Dermis blood vessel endothelial cell (primary cell): Measurements from ENCODE around the gene OR7A10. TPM values are rescaled to one million over a fixed set of nuclear protein-coding genes. Genes with fewer than 3 reads are reported as not detected.

Experiments used
- DNase-seq: peaks from one replicate; pipeline ENCODE4 v3.0.0; 2010
- total RNA-seq: library from RNA; depleted of rRNA; stranded (reverse); fragments of >200 nt; gene quantifications from 2 replicates; pipeline ENCODE4 v1.2.3, GENCODE V29; 2014

The OR7A10 gene
- total RNA-seq: not detected in 2 replicates

- DNase-seq: no peak
Observed at GRCh38 chr19:14848822-14849221, at the start of gene OR7A10. OR7A10 (minus strand) TSS chr19:14848922; CDS start chr19:14841877, 7,045 bp downstream.

DNA sequence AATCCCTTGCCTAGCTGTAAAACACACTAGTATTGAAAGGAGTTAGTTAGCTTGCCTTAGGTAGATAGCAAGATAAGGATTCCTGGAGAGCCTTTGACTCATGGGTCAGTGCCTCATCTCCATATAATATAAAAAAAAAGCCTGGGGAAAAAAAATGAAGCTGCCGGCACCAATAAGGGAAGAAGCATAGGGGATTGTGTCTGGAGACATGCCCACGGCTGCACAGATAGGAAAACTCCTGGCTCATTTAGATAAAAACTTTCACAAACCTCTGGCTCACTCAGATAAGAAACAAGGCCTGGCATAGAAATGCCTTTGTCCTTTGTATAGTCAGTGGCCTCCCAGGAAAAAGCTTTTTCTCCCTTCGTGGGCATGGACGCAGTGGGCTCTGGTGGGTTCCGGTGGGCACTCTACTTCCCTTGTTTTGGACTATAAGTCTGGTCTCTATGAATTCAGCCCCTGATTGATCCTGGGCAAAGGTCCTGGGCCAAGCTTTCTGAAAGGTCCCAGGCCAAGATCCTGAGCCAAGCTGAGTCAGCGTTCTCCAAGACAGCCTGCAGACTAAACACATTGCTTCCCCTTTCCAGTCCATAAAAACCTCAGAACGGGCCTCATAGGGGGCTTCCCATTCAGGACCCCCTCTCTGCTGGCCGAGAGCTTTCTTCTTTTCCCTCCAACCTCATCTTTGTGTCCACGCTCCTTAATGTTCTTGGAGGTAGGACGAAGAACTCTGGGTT, 42.1 kb upstream of the OR7A10 start:
- no peak for DNase-seq

DNA sequence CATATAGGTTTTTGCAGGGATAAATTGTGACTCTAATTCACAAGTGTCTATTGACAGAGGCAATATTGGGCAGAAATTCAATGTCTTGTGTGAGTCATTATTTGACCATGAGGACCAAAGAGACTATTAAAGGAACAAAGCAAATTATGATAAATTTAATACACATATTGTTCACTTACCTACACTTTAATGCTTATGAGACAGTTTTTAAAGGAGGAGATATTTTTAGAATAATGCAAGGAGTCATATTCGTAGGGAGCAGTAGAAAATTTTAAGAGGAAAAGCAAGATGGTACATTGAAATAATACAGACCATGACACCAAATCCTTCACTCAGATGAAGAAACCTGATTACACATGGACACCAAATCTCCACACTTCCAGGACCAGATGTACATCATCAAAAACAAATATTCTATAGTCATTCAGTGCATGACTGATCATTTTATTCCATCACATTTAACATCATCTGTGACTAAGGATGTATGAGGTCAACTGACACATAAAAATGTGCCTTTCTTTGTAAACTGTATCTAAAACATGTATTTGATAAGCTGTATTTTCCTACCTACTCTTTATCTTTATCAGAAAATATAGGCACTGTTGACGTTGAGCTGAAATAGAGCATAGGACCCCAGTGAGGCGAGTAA, 41.4 kb upstream of the OR7A10 start:
- DNase-seq: no peak

DNA sequence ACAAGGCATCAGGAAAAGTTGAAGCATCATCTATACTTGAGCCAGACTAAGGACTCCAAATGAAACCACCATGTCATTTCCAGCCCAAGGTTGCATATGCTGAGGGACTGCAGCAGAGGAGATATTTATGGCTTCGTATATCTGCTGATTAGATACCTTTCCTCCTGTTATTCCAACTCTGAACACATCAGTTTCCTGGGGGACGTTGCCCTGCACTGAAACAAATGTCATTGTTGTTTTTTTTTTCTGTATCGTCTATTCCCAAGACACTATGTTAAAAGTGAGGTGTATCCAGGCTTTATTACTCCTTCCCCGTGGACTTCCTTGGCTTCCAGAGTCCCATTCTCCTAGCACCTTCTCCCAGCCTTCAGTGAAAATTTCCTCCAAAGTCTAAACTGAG, 37.3 kb upstream of the OR7A10 start, which contains the start of gene OR7A17:
TSS of gene OR7A17 (minus strand) at position 101 of the 400 bp plus-strand sequence. CDS start 4,777 bp downstream, outside the sequence.
- no peak for DNase-seq

- DNase-seq: peak; percentile 35
Observed at GRCh38 chr19:14871619-14872230, 23.0 kb upstream of the OR7A10 start.

GRCh38 chr19:14868497-14868896, 19.8 kb upstream of the OR7A10 start:
- DNase-seq: no peak

- DNase-seq: no peak
Observed at GRCh38 chr19:14843578-14843977, 5.1 kb downstream of the OR7A10 start.

DNA sequence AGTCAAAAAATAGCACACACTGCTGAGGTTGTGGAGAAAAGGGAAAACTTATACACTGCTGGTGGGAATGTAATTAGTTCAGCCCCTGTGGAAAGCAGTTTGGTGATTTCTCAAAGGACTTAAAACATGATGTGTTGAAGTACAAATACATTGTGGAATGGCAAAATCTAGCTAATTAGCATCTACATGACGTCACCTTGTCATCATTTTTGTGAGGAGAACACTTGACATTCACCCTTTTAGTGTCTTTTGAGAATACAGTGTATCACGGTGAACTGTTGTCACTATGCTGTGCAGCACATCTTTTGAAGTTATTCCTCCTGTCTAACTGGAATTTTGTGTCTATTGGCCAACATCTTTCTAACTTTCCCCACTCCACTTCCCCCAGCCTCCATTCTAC, 5.6 kb downstream of the OR7A10 start:
- DNase-seq: no peak

DNA sequence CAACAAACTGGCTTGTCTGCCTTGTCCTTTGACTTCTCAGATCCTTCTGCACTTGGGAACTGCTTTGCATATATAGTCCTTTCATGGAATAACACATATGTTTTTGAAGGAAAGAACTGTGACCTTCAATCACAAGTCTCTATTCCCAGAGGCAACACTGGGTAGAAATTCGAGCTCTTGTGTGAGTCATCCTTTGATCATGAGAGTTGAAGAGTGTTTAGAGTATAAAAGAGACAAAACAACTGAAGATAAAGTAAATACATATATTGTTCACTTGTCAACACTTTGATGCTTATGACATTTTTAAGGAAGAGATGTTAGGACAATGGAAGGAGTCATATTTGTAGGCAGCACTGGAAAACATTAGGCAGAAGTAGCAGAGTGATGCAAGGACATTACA, 8.5 kb downstream of the OR7A10 start:
- no peak for DNase-seq

DNA sequence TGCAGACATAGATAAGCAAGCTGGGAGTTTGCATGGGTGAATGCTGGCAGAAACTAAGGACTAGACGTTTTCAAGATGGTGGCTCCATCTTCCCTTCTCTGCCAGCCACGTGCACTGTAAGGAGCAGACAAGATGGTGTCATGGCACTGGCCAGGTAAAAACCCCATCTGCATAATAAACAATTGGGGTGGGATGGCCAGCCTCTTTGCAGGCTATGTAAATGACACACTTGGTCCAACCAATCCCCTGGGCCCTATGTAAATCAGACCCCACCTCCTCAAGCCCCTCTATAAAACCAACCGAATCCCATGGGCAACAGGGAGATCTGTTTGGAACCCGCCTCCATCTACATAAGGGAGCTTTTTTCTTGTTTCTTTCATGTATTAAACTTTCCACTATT, 11.3 kb downstream of the OR7A10 start:
- DNase-seq: no peak

DNA sequence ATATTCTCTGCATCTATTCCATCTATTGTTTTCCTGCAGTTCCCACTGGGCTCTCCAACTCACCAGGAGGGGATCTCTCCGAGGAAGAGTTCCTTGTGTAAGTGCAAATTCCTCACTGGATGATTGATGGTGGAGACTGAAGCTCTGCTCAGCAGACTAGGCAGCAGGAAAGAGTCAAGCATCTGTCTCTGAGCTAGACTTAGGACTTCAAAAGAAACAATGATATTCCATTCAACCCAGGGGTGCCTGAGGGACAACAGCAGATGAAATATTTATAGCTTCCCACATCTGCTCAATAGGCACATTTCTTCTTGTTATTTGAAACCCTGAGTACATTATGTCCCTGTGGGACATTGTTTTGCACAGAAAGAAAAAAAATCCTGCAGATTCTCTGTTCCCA, 13.7 kb downstream of the OR7A10 start, which contains the start of the genes OR7A5 and OR7C1:
TSS of gene OR7A5 (minus strand) at position 175 of the 400 bp plus-strand sequence. CDS start 6,944 bp downstream, outside the sequence.
TSS of gene OR7C1 (minus strand) at position 175 of the 400 bp plus-strand sequence. CDS start 35,049 bp downstream, outside the sequence.
- DNase-seq: no peak

DNA sequence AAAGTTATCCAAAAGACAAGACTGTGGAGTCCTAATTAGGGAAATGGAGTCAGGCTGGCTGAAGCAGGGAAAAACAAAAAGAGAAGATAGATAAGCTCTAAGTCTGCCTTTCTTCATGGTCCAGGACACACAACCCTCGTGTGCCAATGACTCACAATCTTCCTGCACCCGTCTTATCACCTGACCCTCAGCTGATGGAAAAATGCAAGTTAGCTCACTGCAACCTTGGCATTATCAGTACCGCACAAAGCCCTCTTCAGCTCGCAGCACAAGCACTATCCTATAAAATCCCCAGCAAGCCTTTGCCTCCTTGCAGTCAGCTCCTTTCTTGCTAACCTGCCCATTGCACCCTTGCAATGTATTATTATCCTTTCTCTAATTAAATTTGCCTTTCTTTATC, 18.0 kb downstream of the OR7A10 start:
- no peak for DNase-seq

GRCh38 chr19:14826006-14826405, 22.7 kb downstream of the OR7A10 start:
- no peak for DNase-seq

- DNase-seq: no peak
Observed at GRCh38 chr19:14821937-14822336, 26.8 kb downstream of the OR7A10 start.

- no peak for DNase-seq
Observed at GRCh38 chr19:14818588-14818987, 30.1 kb downstream of the OR7A10 start.

DNA sequence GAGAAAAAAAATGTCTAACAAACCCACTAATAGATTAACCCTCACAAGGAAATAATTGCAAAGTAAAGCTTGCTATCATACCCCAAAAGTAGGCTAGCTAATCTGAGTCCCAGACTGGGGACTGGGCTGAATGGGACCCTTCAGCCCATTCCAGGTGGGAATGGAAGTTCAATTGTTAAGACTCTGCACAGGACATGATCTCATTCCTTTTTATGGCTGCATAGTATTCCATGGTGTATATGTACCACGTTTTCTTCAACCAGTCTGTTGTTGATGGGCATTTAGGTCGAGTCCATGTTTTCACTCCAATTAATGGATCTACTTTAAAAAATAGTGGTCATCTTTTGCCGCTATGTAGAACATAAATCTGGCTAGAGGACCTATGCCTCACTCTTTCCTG, 31.7 kb downstream of the OR7A10 start:
- DNase-seq: no peak

DNA sequence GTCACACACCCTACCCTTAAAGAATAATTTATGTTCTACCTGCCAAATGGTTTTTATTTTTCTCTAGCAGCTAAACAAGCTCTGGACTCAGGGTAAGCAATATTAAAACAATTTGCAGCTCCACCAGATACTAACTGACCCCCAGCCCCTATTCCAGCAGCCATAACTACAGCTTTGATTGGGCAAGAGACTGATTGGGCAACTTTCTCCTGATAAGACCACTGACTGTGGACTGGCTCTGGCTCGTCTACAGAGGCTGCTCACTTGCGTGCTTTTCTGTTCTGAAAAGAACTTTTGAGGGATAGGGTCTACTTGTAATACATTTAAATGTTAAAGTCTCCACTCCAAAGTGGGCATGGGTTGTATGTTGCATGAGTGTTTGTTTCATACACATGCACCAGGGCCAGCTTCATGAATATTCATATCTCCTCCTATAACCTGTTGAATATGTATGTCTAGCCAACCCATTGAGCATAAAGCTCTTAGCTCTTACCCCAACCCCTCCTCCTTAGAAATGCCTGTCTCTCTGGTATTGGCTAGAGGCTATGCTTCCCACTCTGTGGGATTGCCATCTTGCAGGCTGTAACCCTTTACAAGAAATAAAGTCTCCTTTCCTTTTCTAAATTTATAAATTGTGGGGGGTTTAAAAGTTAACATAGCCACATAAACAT, 33.6 kb downstream of the OR7A10 start:
- DNase-seq: no peak

- no peak for DNase-seq
Observed at GRCh38 chr19:14809272-14810057, 39.3 kb downstream of the OR7A10 start.

- DNase-seq: no peak
Observed at GRCh38 chr19:14804765-14805164, 44.0 kb downstream of the OR7A10 start.

- DNase-seq: no peak
Observed at GRCh38 chr19:14798760-14799159, 50.0 kb downstream of the OR7A10 start.

GRCh38 chr19:14796021-14796420, 52.7 kb downstream of the OR7A10 start:
- no peak for DNase-seq

- DNase-seq: no peak
Observed at GRCh38 chr19:14795078-14795721, 53.5 kb downstream of the OR7A10 start.
